Raji (cell line): ENCODE data around the gene LRRC74A.

Experiments used
- POLR2A ChIP-seq: IDR thresholded peaks from 2 replicates; pipeline ENCODE4 v1.6.1; 2011; ENCODE audit warnings: low read depth, low read length, control low read depth; ENCODE audit not compliant: insufficient read depth

The LRRC74A gene

GRCh38 chr14:76861574-76862255 lies 35.5 kb downstream of the LRRC74A start:
- TF ChIP-seq POLR2A: no peak

DNA sequence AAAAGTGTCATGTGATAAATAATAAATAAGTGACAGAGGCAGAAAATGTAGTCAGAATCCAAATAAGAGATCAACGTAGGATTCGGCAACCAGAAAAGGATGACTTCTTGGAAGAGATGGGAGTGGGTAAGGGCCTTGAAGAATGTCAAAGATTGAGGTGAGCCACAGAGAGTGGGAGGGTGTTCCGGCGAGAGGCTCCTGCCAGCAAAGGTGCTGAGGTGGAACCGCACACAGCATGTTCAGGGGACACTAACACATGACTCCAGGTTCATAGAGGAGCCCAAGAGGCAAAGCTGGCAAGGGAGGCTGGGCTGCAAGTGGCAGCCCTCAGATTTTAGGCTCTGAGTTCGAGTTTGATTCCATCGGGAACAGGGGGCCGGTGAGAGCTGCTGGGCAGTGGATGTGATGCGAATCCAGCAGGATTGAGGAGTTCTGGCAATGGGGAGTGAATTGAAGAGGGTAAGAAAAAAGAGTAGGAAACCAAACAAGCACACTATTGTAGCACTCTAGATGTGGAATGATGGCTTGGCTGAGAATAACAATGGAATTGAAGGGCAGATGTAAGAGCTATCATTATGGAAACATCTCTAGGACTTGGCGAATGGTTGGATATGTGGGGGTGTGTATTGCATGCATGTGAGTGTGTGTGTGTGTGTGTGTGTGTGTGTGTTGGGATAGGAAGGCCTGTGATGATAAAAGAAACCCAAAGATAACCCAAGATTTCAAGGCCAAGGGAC lies 36.5 kb downstream of the LRRC74A start:
- TF ChIP-seq POLR2A: no peak

- TF ChIP-seq POLR2A: no peak
These were observed 37.7 kb downstream of the LRRC74A start for GRCh38 chr14:76863724-76864407.

DNA sequence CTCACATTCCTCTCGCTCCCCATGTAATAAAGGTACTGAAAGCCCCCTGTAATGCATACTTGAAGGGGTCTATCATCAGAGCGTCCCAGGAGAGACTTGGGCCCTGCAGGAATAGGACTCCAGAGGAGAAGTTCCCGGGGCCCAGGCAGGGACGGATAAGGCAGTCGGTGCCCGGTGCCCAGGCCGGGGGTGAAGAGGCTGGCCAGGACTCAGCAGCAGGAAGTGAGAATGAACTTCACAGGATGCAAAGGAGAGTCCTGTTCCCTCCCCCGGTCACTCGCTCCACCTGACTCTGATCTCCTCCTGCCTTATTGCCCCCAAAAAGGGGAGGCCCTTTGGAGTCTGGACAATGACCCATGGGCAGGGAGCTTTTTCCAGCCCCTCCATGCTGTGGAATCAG lies 40.2 kb downstream of the LRRC74A start:
- no peak for TF ChIP-seq POLR2A

DNA sequence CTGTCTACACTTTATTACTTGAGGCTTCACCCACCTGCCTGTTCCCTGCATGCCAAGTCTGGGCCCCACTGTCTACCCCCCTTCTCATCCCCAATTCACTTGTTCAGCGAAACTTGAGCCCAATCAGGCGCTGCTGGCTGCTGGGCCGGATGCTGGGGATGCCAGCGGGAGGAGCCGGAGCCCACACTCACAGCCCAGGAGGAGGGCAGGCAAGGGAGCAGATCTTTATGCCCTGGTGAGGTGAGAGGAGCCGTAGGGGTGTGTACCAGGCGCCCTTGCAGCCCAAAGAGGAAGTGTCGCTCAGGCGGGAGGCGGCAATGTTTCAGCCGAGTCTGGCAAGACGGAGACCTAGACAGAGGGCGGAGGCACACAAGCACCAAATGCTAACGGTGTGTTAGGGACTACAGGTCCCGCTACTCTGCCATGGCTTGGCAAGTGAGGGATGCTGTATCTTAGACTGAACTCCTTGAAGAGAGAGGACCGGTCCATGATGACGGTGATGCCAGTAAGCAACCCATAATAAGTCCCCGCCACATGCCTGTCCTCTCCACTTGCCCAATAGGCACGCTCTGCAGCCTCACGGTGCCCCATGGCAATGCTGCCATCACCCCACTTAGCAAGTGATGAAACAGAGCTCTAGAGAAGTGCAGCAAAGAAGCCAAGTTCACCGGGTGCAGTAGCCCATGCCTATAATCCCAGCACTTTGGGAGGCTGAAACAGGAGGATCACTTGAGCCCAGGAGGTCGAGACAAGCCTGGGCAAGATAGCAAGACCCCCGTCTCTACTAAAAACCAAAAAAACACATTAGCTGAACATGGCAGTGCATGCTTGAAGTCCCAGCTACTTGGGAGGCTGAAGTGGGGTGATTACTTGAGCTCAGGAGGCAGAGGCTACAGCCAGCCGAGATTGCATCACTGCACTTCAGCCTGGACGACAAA lies 41.6 kb downstream of the LRRC74A start:
- TF ChIP-seq POLR2A: no peak

GRCh38 chr14:76868454-76869170 lies 42.4 kb downstream of the LRRC74A start:
- TF ChIP-seq POLR2A: no peak

DNA sequence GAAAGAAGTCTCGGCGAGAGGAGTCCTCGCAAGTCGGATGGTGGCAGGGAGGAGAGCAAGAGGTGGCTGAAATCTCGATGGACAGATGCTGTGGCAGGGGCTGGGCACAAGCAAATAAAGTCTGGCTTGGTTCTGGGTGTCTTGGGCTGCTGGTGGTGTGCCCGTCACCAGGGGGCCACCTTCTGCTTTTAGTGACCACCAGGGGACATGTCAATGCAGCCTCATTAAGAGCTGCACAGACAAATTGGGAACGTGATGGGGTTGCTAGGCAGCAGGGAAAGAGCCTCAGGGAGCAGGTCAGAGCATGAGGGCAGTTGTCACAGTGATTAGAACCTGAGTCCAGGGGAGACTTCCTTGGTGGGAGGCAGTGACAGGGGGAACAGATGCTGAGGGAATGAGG lies 44.0 kb downstream of the LRRC74A start:
- TF ChIP-seq POLR2A: no peak

DNA sequence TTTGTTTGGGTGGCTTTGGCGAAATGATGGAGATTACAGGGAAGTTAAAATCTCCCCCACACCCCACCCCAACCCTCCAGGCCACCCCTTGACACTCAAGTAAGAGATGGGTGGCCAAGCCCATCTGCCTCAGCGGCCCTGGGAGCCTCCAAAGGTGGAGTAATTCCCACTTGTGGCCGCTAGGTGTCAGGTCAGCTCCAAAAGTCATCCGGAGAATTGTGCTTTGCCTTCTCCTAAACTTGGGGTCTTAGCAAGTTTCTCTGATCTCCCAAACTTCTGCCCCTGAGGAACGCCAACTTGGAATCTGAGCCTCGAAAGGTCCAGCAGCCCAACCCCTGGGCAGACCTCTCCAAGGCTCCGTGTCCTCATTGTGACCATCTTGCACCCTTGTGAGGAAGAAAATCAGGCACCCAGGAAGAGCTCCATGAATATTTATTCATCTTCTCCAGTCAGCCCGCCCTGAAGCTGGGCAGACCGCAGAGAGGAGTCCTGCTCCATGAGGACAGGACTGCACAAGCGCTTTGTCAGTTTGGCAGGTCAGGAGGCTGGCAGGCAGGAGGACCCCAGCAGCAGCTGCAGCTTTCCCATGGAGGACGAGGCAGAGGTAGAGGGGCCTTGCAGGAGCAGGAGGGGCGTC lies 46.7 kb downstream of the LRRC74A start:
- no peak for TF ChIP-seq POLR2A

GRCh38 chr14:76874734-76875133 lies 48.5 kb downstream of the LRRC74A start:
- no peak for TF ChIP-seq POLR2A

- no peak for TF ChIP-seq POLR2A
These were observed 49.9 kb downstream of the LRRC74A start for GRCh38 chr14:76876076-76876475.

DNA sequence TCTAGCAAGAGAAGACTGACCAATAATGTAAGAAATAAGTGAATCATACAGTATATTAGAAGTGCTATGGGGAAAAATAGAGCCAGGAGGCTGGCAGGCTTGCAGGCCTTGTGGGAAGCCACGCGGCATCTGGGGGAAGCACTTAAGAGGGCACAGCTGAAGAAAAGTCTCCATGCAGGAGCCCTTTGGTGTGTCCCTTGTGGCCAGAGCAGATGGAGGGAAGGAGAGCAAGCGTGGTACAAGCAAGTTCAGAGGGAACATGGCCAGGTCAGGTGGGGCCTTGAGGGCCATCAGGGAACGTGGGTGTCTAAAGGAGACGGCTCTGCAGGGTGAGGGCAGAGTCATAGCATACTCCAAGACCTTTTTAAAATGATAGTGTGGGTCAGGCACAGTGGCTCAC lies 51.7 kb downstream of the LRRC74A start:
- TF ChIP-seq POLR2A: no peak

GRCh38 chr14:76880449-76880848 lies 54.2 kb downstream of the LRRC74A start:
- no peak for TF ChIP-seq POLR2A

DNA sequence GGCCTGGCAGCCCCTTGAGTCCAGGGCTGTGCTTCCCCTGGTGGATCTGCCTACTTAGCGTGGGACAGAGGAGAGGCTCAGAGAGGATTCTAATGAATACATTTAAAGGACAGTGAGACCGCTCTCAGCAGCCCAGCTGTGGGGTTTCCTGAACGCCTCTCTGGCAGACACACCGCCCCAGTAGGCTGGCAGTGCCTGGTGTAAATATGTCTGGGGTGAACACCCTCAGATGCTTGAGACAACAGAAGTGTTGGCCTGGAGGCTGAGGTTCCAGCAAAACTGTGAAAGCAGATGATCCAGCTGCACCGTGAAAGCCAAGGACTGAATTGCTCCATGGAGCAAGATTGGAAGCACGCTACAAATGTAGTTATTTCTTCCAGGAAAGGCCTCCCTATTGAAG lies 55.1 kb downstream of the LRRC74A start:
- TF ChIP-seq POLR2A: no peak

GRCh38 chr14:76882651-76883050 lies 56.4 kb downstream of the LRRC74A start:
- TF ChIP-seq POLR2A: no peak
